ENCODE results near the gene MTCL1.

The MTCL1 gene

GRCh38 chr18:8730080-8730827 is 24.9 kb downstream of the MTCL1 start:
- Mint-ChIP-seq H3K9me3 (no peaks in the 10 kb centered on the region), H3K27ac (no peak overlapping the region), H3K4me3 (peak overlapping the region; percentile 32 to 50), H3K27me3 (peaks cover 0 to 7% of the 10 kb centered on the region in 2 donors), H3K36me3 (peaks cover 1 to 3% of the 10 kb centered on the region in 2 donors), H3K4me1 (peaks cover 12 to 19% of the 10 kb centered on the region in 2 donors)
- DNase-seq (no peak), ATAC-seq (replicated peaks) (peak; percentile 63 to 79)

- Mint-ChIP-seq H3K36me3 (peaks cover 0 to 1% of the 10 kb centered on the region in 2 donors), H3K4me3 (no peak overlapping the region), H3K27ac (no peak overlapping the region), H3K9me3 (no peaks in the 10 kb centered on the region), H3K27me3 (peaks cover 0 to 7% of the 10 kb centered on the region in 2 donors), H3K4me1 (peaks cover 7 to 14% of the 10 kb centered on the region in 2 donors)
- DNase-seq (no peak), ATAC-seq (replicated peaks) (no peak)
These were observed 27.3 kb downstream of the MTCL1 start for GRCh38 chr18:8732442-8733360.

GRCh38 chr18:8734496-8734895 is 29.1 kb downstream of the MTCL1 start:
- peaks cover 0 to 7% of the 10 kb centered on the region in 2 donors for H3K27me3 Mint-ChIP-seq
- H3K4me3 Mint-ChIP-seq: no peak overlapping the region
- H3K4me1 Mint-ChIP-seq: peaks cover 7% of the 10 kb centered on the region in 2 donors
- H3K36me3 Mint-ChIP-seq: peaks cover 0 to 3% of the 10 kb centered on the region in 2 donors
- DNase-seq (no peak), ATAC-seq (replicated peaks) (no peak)
- H3K9me3 Mint-ChIP-seq: peaks cover 0 to 2% of the 10 kb centered on the region in 2 donors
- H3K27ac Mint-ChIP-seq: no peak overlapping the region

- Mint-ChIP-seq H3K27me3 (peaks cover 0 to 7% of the 10 kb centered on the region in 2 donors), H3K4me3 (no peak overlapping the region), H3K4me1 (peaks cover 5% of the 10 kb centered on the region in 2 donors), H3K27ac (no peak overlapping the region), H3K9me3 (peaks cover 0 to 2% of the 10 kb centered on the region in 2 donors), H3K36me3 (peaks cover 0 to 3% of the 10 kb centered on the region in 2 donors)
- DNase-seq (no peak), ATAC-seq (replicated peaks) (no peak)
These were observed 29.9 kb downstream of the MTCL1 start for GRCh38 chr18:8735274-8735673.

- ATAC-seq (replicated peaks): no peak
- peaks cover 10 to 28% of the 10 kb centered on the region in 2 donors for H3K36me3 Mint-ChIP-seq
- no peak for DNase-seq
- H3K27ac Mint-ChIP-seq: peak overlapping the region; percentile 9
- no peak overlapping the region for H3K4me3 Mint-ChIP-seq
- H3K27me3 Mint-ChIP-seq: no peaks in the 10 kb centered on the region
- peaks cover 12 to 14% of the 10 kb centered on the region in 2 donors for H3K9me3 Mint-ChIP-seq
- peaks cover 13 to 17% of the 10 kb centered on the region in 2 donors for H3K4me1 Mint-ChIP-seq
These were observed 35.8 kb downstream of the MTCL1 start for GRCh38 chr18:8741117-8741516.

GRCh38 chr18:8741532-8741931 is 36.2 kb downstream of the MTCL1 start:
- no peak overlapping the region for H3K4me3 Mint-ChIP-seq
- DNase-seq (no peak), ATAC-seq (replicated peaks) (no peak)
- no peaks in the 10 kb centered on the region for H3K27me3 Mint-ChIP-seq
- H3K9me3 Mint-ChIP-seq: peaks cover 12 to 14% of the 10 kb centered on the region in 2 donors
- H3K36me3 Mint-ChIP-seq: peaks cover 10 to 28% of the 10 kb centered on the region in 2 donors
- H3K4me1 Mint-ChIP-seq: peaks cover 14 to 21% of the 10 kb centered on the region in 2 donors
- peak overlapping the region; percentile 9 for H3K27ac Mint-ChIP-seq

- peak; percentile 68 to 83 for ATAC-seq (replicated peaks)
- Mint-ChIP-seq H3K27ac (peak overlapping the region; percentile 72), H3K36me3 (peaks cover 11 to 29% of the 10 kb centered on the region in 2 donors), H3K27me3 (no peaks in the 10 kb centered on the region), H3K9me3 (peaks cover 12 to 14% of the 10 kb centered on the region in 2 donors), H3K4me1 (peaks cover 14 to 33% of the 10 kb centered on the region in 2 donors), H3K4me3 (no peak overlapping the region)
- peak; percentile 21 for DNase-seq
These were observed 37.3 kb downstream of the MTCL1 start for GRCh38 chr18:8742387-8743361.

GRCh38 chr18:8744038-8744437 is 38.7 kb downstream of the MTCL1 start:
- Mint-ChIP-seq H3K4me3 (no peak overlapping the region), H3K27me3 (no peaks in the 10 kb centered on the region), H3K36me3 (peaks cover 13 to 30% of the 10 kb centered on the region in 2 donors), H3K9me3 (peaks cover 12 to 14% of the 10 kb centered on the region in 2 donors), H3K27ac (no peak overlapping the region), H3K4me1 (peaks cover 14 to 36% of the 10 kb centered on the region in 2 donors)
- ATAC-seq (replicated peaks) (no peak), DNase-seq (no peak)

GRCh38 chr18:8744656-8745055 is 39.3 kb downstream of the MTCL1 start:
- H3K4me3 Mint-ChIP-seq: no peak overlapping the region
- DNase-seq: no peak
- H3K4me1 Mint-ChIP-seq: peaks cover 12 to 36% of the 10 kb centered on the region in 2 donors
- no peak overlapping the region for H3K27ac Mint-ChIP-seq
- no peaks in the 10 kb centered on the region for H3K27me3 Mint-ChIP-seq
- H3K9me3 Mint-ChIP-seq: peaks cover 12% of the 10 kb centered on the region in 2 donors
- ATAC-seq (replicated peaks): no peak
- H3K36me3 Mint-ChIP-seq: peaks cover 14 to 33% of the 10 kb centered on the region in 2 donors

- Mint-ChIP-seq H3K36me3 (peaks cover 14 to 33% of the 10 kb centered on the region in 2 donors), H3K27me3 (no peaks in the 10 kb centered on the region), H3K4me3 (no peak overlapping the region), H3K9me3 (peaks cover 12% of the 10 kb centered on the region in 2 donors), H3K4me1 (peaks cover 12 to 36% of the 10 kb centered on the region in 2 donors), H3K27ac (peak overlapping the region; percentile 63)
- ATAC-seq (replicated peaks) (peak in 1 of 2 donors; percentile 67), DNase-seq (no peak)
These were observed 40.1 kb downstream of the MTCL1 start for GRCh38 chr18:8745355-8746014.

- no peak for ATAC-seq (replicated peaks)
- H3K4me1 Mint-ChIP-seq: peaks cover 14 to 33% of the 10 kb centered on the region in 2 donors
These were observed 42.1 kb downstream of the MTCL1 start for GRCh38 chr18:8747440-8747937.

GRCh38 chr18:8749492-8749891 is 44.1 kb downstream of the MTCL1 start:
- peaks cover under 1 to 4% of the 10 kb centered on the region in 2 donors for H3K9me3 Mint-ChIP-seq
- no peak for DNase-seq
- H3K4me1 Mint-ChIP-seq: peaks cover 16 to 35% of the 10 kb centered on the region in 2 donors
- H3K4me3 Mint-ChIP-seq: no peak overlapping the region
- no peaks in the 10 kb centered on the region for H3K27me3 Mint-ChIP-seq
- H3K36me3 Mint-ChIP-seq: peaks cover 8 to 16% of the 10 kb centered on the region in 2 donors
- no peak for ATAC-seq (replicated peaks)
- no peak overlapping the region for H3K27ac Mint-ChIP-seq

More at GRCh38 chr18:8747440-8747937, 42.1 kb downstream of the MTCL1 start:
- peaks cover 11 to 23% of the 10 kb centered on the region in 2 donors for H3K36me3 Mint-ChIP-seq
- H3K27ac Mint-ChIP-seq: no peak overlapping the region
- peaks cover 4 to 5% of the 10 kb centered on the region in 2 donors for H3K9me3 Mint-ChIP-seq
- H3K27me3 Mint-ChIP-seq: no peaks in the 10 kb centered on the region
- H3K4me3 Mint-ChIP-seq: no peak overlapping the region
- DNase-seq: no peak

GRCh38 chr18:8750954-8751415 is 45.6 kb downstream of the MTCL1 start:
- DNase-seq (no peak), ATAC-seq (replicated peaks) (no peak)
- Mint-ChIP-seq H3K4me1 (peaks cover 21 to 41% of the 10 kb centered on the region in 2 donors), H3K27ac (no peak overlapping the region), H3K4me3 (no peak overlapping the region), H3K27me3 (no peaks in the 10 kb centered on the region), H3K9me3 (no peaks in the 10 kb centered on the region), H3K36me3 (peaks cover 4 to 9% of the 10 kb centered on the region in 2 donors)
